Activated CD4-positive, alpha-beta memory T cell treated with anti-CD3 and anti-CD28 coated beads, Interleukin-2, amount 10 ng/mL, durations not matched to agents 7 days and 5 days (primary cell): ENCODE results near the gene APOA4. TPM values are rescaled to one million over a fixed set of nuclear protein-coding genes. Genes with fewer than 3 reads are reported as not detected.

Source experiments
- CTCF ChIA-PET: fragments of 350-600 bp; sonication (Branson Sonifier 250); formaldehyde crosslinking; loops from one replicate; lab custom pipeline; 2021; ENCODE audit warnings: antibody characterized with exemption, inconsistent platforms; lab: Charles Lee
- POLR2A ChIA-PET: fragments of 350-600 bp; sonication (Branson Sonifier 250); formaldehyde crosslinking; loops from one replicate; lab custom pipeline; 2021; ENCODE audit warnings: antibody characterized with exemption; lab: Charles Lee
- DNase-seq: peaks from one replicate; pipeline ENCODE4 v3.0.0-alpha.2; 2020
- H3K27ac Mint-ChIP-seq: one replicate; pipeline ENCODE4 v1.8.0; 2021; ENCODE audit warnings: mild to moderate bottlenecking, mixed read lengths
- H3K27me3 Mint-ChIP-seq: one replicate; pipeline ENCODE4 v1.8.0; 2021; ENCODE audit warnings: mixed read lengths
- H3K36me3 Mint-ChIP-seq: one replicate; pipeline ENCODE4 v1.8.0; 2021; ENCODE audit warnings: low read depth, mixed read lengths
- H3K4me1 Mint-ChIP-seq: one replicate; pipeline ENCODE4 v1.8.0; 2021; ENCODE audit warnings: mixed read lengths
- H3K4me3 Mint-ChIP-seq: one replicate; pipeline ENCODE4 v1.8.0; 2021; ENCODE audit warnings: mild to moderate bottlenecking, mixed read lengths
- H3K9me3 Mint-ChIP-seq: one replicate; pipeline ENCODE4 v1.8.0; 2021; ENCODE audit warnings: mixed read lengths
- total RNA-seq, 2 experiments: library from RNA; stranded (reverse); gene quantifications; one replicate each; pipeline ENCODE4 v1.2.3, GENCODE V29; 2021

Gene APOA4
- total RNA-seq = not detected

GRCh38 chr11:116823031-116823843 lies at the start of gene APOA4:
APOA4 (minus strand) TSS chr11:116823304; CDS start chr11:116823191, 113 bp downstream.
- Mint-ChIP-seq H3K27me3 (no peaks in the 10 kb centered on the region), H3K36me3 (no peaks in the 10 kb centered on the region), H3K27ac (no peak within 1 kb of the TSS), H3K4me1 (no peaks in the 10 kb centered on the region), H3K9me3 (no peaks in the 10 kb centered on the region), H3K4me3 (no peak within 1 kb of the TSS)
- POLR2A ChIA-PET = no interaction called here
- DNase-seq = no peak
- CTCF ChIA-PET = interaction anchor here (1.1 to 3.2 kb wide), 4 partner anchors 13 to 283 kb away, joined by 3 to 18 read pairs (median 4); partner anchors contain the start of genes APOA5 and SIK3

- CTCF ChIA-PET = interaction anchor here (1.8 kb wide), 1 partner anchor 35 kb away, joined by 6 read pairs; no protein-coding TSS in a partner anchor
Measured at GRCh38 chr11:116871248-116871647, 48.1 kb upstream of the APOA4 start.

GRCh38 chr11:116870054-116870453 lies 47.0 kb upstream of the APOA4 start:
- ChIA-PET POLR2A (interaction anchor here (2.7 kb wide), 1 partner anchor 16 kb away, joined by 7 read pairs; no protein-coding TSS in a partner anchor), CTCF (interaction anchor here (1.8 kb wide), 1 partner anchor 34 kb away, joined by 6 read pairs; no protein-coding TSS in a partner anchor)
- H3K9me3 Mint-ChIP-seq = no peaks in the 10 kb centered on the region
- H3K4me3 Mint-ChIP-seq = no peak overlapping the region
- H3K27me3 Mint-ChIP-seq = no peaks in the 10 kb centered on the region
- H3K27ac Mint-ChIP-seq = peak overlapping the region; percentile 12
- no peak for DNase-seq
- peaks cover 63% of the 10 kb centered on the region for H3K36me3 Mint-ChIP-seq
- H3K4me1 Mint-ChIP-seq = peaks cover 19% of the 10 kb centered on the region

More at GRCh38 chr11:116871248-116871647, 48.1 kb upstream of the APOA4 start:
- POLR2A ChIA-PET = interaction anchor here (2.7 kb wide), 1 partner anchor 17 kb away, joined by 7 read pairs; no protein-coding TSS in a partner anchor
- H3K4me1 Mint-ChIP-seq = peaks cover 19% of the 10 kb centered on the region
- H3K27me3 Mint-ChIP-seq = no peaks in the 10 kb centered on the region
- H3K27ac Mint-ChIP-seq = no peak overlapping the region
- no peak for DNase-seq
- no peaks in the 10 kb centered on the region for H3K9me3 Mint-ChIP-seq
- no peak overlapping the region for H3K4me3 Mint-ChIP-seq
- H3K36me3 Mint-ChIP-seq = peaks cover 65% of the 10 kb centered on the region

- no peaks in the 10 kb centered on the region for H3K27me3 Mint-ChIP-seq
- peaks cover 63% of the 10 kb centered on the region for H3K36me3 Mint-ChIP-seq
- DNase-seq = no peak
- CTCF ChIA-PET = interaction anchor here (0.7 to 0.8 kb wide), 2 partner anchors 11 to 229 kb away, joined by 3 read pairs; no protein-coding TSS in a partner anchor
- H3K4me3 Mint-ChIP-seq = no peak overlapping the region
- H3K4me1 Mint-ChIP-seq = peaks cover 19% of the 10 kb centered on the region
- H3K9me3 Mint-ChIP-seq = no peaks in the 10 kb centered on the region
- peak overlapping the region; percentile 12 for H3K27ac Mint-ChIP-seq
- POLR2A ChIA-PET = interaction anchor here (0.6 to 2.7 kb wide), 2 partner anchors 16 to 363 kb away, joined by 3 to 7 read pairs; partner anchors contain the start of genes PCSK7 and RNF214
Measured at GRCh38 chr11:116869610-116870009, 46.5 kb upstream of the APOA4 start.

GRCh38 chr11:116868066-116868465 lies 45.0 kb upstream of the APOA4 start:
- no peak for DNase-seq
- no peak overlapping the region for H3K4me3 Mint-ChIP-seq
- H3K27me3 Mint-ChIP-seq = no peaks in the 10 kb centered on the region
- peaks cover 66% of the 10 kb centered on the region for H3K36me3 Mint-ChIP-seq
- POLR2A ChIA-PET = no interaction called here
- CTCF ChIA-PET = no interaction called here
- H3K27ac Mint-ChIP-seq = no peak overlapping the region
- peaks cover 19% of the 10 kb centered on the region for H3K4me1 Mint-ChIP-seq
- no peaks in the 10 kb centered on the region for H3K9me3 Mint-ChIP-seq

GRCh38 chr11:116867619-116868018 lies 44.5 kb upstream of the APOA4 start:
- Mint-ChIP-seq H3K9me3 (no peaks in the 10 kb centered on the region), H3K4me3 (no peak overlapping the region), H3K27ac (no peak overlapping the region), H3K36me3 (peaks cover 61% of the 10 kb centered on the region), H3K4me1 (peaks cover 19% of the 10 kb centered on the region), H3K27me3 (no peaks in the 10 kb centered on the region)
- POLR2A ChIA-PET = no interaction called here
- CTCF ChIA-PET = no interaction called here
- DNase-seq = no peak

GRCh38 chr11:116866804-116867455 lies 43.8 kb upstream of the APOA4 start:
- no peak for DNase-seq
- H3K4me3 Mint-ChIP-seq = no peak overlapping the region
- no peaks in the 10 kb centered on the region for H3K9me3 Mint-ChIP-seq
- ChIA-PET CTCF (no interaction called here), POLR2A (interaction anchor here (1.0 kb wide), 1 partner anchor 13 kb away, joined by 3 read pairs; no protein-coding TSS in a partner anchor)
- no peaks in the 10 kb centered on the region for H3K27me3 Mint-ChIP-seq
- peaks cover 66% of the 10 kb centered on the region for H3K36me3 Mint-ChIP-seq
- H3K27ac Mint-ChIP-seq = no peak overlapping the region
- H3K4me1 Mint-ChIP-seq = peaks cover 23% of the 10 kb centered on the region

GRCh38 chr11:116865696-116866095 lies 42.6 kb upstream of the APOA4 start:
- Mint-ChIP-seq H3K27me3 (no peaks in the 10 kb centered on the region), H3K27ac (no peak overlapping the region), H3K4me1 (peaks cover 19% of the 10 kb centered on the region), H3K4me3 (no peak overlapping the region), H3K9me3 (no peaks in the 10 kb centered on the region), H3K36me3 (peaks cover 69% of the 10 kb centered on the region)
- DNase-seq = no peak
- ChIA-PET CTCF (interaction anchor here (1.1 to 1.3 kb wide), 2 partner anchors 8 to 14 kb away, joined by 3 read pairs; no protein-coding TSS in a partner anchor), POLR2A (interaction anchor here (1.0 kb wide), 1 partner anchor 12 kb away, joined by 3 read pairs; no protein-coding TSS in a partner anchor)

- peaks cover 65% of the 10 kb centered on the region for H3K36me3 Mint-ChIP-seq
- POLR2A ChIA-PET = no interaction called here
- CTCF ChIA-PET = interaction anchor here (0.5 to 3.8 kb wide), 4 partner anchors 9 to 130 kb away, joined by 3 to 14 read pairs (median 4); no protein-coding TSS in a partner anchor
- peaks cover 10% of the 10 kb centered on the region for H3K4me1 Mint-ChIP-seq
- DNase-seq = no peak
- H3K27me3 Mint-ChIP-seq = no peaks in the 10 kb centered on the region
- no peaks in the 10 kb centered on the region for H3K9me3 Mint-ChIP-seq
- no peak overlapping the region for H3K4me3 Mint-ChIP-seq
- no peak overlapping the region for H3K27ac Mint-ChIP-seq
Measured at GRCh38 chr11:116864531-116864930, 41.4 kb upstream of the APOA4 start.

- no peaks in the 10 kb centered on the region for H3K9me3 Mint-ChIP-seq
- no peak for DNase-seq
- POLR2A ChIA-PET = interaction anchor here (1.5 kb wide), 1 partner anchor 9 kb away, joined by 10 read pairs; no protein-coding TSS in a partner anchor
- CTCF ChIA-PET = interaction anchor here (0.6 to 3.8 kb wide), 4 partner anchors 11 to 200 kb away, joined by 3 to 14 read pairs (median 5); no protein-coding TSS in a partner anchor
- H3K4me3 Mint-ChIP-seq = no peak overlapping the region
- H3K27ac Mint-ChIP-seq = no peak overlapping the region
- no peaks in the 10 kb centered on the region for H3K27me3 Mint-ChIP-seq
- peaks cover 74% of the 10 kb centered on the region for H3K36me3 Mint-ChIP-seq
- peaks cover 10% of the 10 kb centered on the region for H3K4me1 Mint-ChIP-seq
Measured at GRCh38 chr11:116862951-116863350, 39.8 kb upstream of the APOA4 start.

- Mint-ChIP-seq H3K27ac (no peak overlapping the region), H3K4me1 (peaks cover 10% of the 10 kb centered on the region), H3K36me3 (peaks cover 74% of the 10 kb centered on the region), H3K9me3 (no peaks in the 10 kb centered on the region), H3K4me3 (no peak overlapping the region), H3K27me3 (no peaks in the 10 kb centered on the region)
- POLR2A ChIA-PET = interaction anchor here (1.5 kb wide), 1 partner anchor 8 kb away, joined by 10 read pairs; no protein-coding TSS in a partner anchor
- CTCF ChIA-PET = interaction anchor here (0.9 to 3.8 kb wide), 2 partner anchors 18 to 26 kb away, joined by 6 to 14 read pairs; no protein-coding TSS in a partner anchor
- DNase-seq = no peak
Measured at GRCh38 chr11:116862185-116862584, 39.1 kb upstream of the APOA4 start.

GRCh38 chr11:116861539-116861938 lies 38.4 kb upstream of the APOA4 start:
- Mint-ChIP-seq H3K27ac (no peak overlapping the region), H3K4me1 (peaks cover 10% of the 10 kb centered on the region), H3K4me3 (no peak overlapping the region), H3K36me3 (peaks cover 74% of the 10 kb centered on the region), H3K27me3 (no peaks in the 10 kb centered on the region), H3K9me3 (no peaks in the 10 kb centered on the region)
- POLR2A ChIA-PET = interaction anchor here (0.7 kb wide), 1 partner anchor 71 kb away, joined by 3 read pairs; no protein-coding TSS in a partner anchor
- DNase-seq = no peak
- CTCF ChIA-PET = interaction anchor here (3.8 kb wide), 1 partner anchor 26 kb away, joined by 14 read pairs; no protein-coding TSS in a partner anchor
